Adipose tissue (tissue), 3 donors: ENCODE data around the gene TCP1. TPM values are rescaled to one million over a fixed set of nuclear protein-coding genes. Genes with fewer than 3 reads are reported as not detected.
"Not testable (repeated sequence)": the region's sequence is repeated elsewhere in the genome, so short reads cannot be mapped to it uniquely, and the experiment has no call there.

ENCODE experiments used
- H3K27ac ChIP-seq: one replicate; pipeline ENCODE4 v1.5.1; 2013; ENCODE audit warnings: low read depth, low read length
- WGBS, 3 donors: extraction: QIAGEN DNeasy Blood & Tissue Kit; methylation state at CpG; one replicate each; pipeline ENCODE4 v1.1.7; 2013; 5-methylcytosine and 5-hydroxymethylcytosine counted together
- polyA plus RNA-seq, 3 donors: library from polyadenylated mRNA; stranded (reverse); fragments of 200-250 nt; gene quantifications; one replicate each; pipeline ENCODE4 v1.2.3, GENCODE V29; 2013
- donor health status: healthy with polysubstance abuse.
- donor health status: Bipolar disorder and iron deficiency.
- donor health status: healthy.

The TCP1 gene
- polyA plus RNA-seq, 3 donors, result 70.0 to 141 (median 108) TPM

DNA sequence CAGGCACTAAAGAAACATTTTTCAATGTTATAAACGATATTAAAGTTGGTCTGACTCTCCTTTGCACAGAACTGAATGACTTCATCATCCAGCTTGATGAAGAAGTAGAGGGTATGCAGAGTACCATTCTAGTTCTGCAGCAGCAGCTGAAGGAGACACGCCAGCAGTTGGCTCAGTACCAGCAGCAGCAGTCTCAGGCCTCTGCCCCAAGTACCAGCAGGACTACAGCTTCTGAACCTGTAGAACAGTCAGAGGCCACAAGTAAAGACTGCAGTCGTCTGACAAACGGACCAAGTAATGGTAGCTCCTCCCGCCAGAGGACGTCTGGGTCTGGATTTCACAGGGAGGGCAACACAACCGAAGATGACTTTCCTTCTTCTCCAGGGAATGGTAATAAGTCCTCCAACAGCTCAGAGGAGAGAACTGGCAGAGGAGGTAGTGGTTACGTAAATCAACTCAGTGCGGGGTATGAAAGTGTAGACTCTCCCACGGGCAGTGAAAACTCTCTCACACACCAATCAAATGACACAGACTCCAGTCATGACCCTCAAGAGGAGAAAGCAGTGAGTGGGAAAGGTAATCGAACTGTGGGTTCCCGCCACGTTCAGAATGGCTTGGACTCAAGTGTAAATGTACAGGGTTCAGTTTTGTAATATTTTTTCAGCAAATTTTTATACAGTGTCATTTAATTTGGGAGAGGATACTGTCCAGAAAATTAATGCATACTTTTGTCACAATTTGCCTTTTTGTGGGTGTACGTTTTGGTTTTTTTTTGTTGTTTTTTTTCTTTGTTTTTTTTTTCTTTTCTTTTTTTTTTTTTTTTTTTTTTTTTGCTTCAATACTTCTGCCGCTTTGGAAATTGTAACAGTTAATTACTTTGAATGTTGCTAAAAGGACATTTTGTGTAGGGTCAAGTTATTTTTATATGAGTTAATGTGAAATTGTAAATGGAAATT, 34.2 kb downstream of the TCP1 start:
- WGBS, 3 donors, result 67 to 78% (median 74%) methylated on average over 15 of the region's 15 CpGs
- H3K27ac ChIP-seq, result no peak overlapping the region

DNA sequence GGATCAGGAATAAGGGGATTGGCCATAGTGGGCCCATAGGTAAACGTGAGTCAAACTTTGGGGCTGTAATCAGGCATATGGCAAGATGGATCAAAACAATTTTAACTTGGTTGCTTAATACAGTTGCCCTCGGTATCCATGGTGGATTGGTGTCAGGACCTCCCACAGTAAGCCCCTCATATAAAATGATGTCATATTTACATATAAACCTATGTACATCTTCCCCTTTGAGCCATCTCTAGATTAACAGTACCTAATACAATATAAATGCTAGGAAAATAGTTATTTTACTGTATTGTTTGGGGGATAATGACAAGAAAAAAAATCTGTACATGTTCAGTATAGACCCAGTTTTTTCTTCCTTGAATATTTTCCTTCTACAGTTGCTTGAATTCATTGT, 35.0 kb downstream of the TCP1 start:
- no peak overlapping the region for H3K27ac ChIP-seq
- 83 to 92% (median 84%) methylated on average over 2 of the region's 2 CpGs for WGBS, 3 donors

DNA sequence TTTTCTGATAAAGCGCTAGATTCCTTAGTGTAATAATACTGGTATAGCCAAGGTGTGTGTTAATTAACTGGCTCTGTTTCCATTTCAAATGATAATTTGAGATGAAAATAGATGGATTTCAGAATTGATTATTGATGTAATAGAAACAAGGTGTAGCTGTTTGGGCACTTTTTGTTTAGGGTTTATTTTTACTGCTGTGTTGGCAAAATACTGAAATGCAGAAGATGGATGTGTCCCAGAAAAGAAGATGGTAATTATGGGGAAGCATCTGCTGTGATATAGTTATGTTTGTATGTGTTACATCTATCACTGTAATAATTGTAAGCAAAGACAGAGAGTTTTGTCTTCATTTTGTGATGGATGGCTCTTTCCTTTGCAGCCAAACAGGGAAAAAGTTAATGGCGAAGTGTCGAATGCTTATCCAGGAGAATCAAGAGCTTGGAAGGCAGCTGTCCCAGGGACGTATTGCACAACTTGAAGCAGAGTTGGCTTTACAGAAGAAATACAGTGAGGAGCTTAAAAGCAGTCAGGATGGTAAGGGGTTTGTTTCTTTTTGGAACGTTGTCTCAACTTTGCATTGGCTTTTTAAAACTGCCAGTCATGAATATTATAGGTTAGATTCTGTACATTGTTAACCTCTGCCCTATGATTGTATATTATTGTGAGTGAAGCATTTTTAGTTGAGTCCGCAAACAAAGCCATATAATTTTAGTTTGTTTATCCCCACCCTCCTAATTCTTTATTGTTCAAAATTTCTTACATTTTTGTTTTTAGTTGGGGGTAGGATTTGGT, 36.1 kb downstream of the TCP1 start:
- no peak overlapping the region for H3K27ac ChIP-seq
- 75 to 83% (median 82%) methylated on average over 6 of the region's 6 CpGs for WGBS, 3 donors

DNA sequence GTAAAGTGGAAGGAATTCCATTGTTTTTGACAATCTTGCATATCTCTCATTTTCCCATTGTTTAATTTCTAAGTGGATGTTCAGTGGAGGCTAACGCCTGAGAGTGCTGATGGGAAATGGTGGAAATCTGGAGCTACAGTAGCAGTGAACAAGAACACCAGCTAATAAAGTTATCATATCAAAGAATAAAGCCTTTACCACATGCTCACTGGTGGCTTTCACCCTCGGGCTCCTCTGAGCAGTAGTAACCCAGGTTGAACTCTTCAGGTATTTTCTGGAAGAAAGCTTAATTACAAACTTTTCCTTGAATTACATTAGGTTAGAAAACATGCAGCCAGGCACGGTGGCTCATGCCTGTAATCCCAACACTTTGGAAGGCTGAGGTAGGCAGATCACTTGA, 38.0 kb downstream of the TCP1 start:
- H3K27ac ChIP-seq, result no peak overlapping the region
- WGBS, 3 donors, result 82 to 86% (median 86%) methylated on average over 3 of the region's 3 CpGs

DNA sequence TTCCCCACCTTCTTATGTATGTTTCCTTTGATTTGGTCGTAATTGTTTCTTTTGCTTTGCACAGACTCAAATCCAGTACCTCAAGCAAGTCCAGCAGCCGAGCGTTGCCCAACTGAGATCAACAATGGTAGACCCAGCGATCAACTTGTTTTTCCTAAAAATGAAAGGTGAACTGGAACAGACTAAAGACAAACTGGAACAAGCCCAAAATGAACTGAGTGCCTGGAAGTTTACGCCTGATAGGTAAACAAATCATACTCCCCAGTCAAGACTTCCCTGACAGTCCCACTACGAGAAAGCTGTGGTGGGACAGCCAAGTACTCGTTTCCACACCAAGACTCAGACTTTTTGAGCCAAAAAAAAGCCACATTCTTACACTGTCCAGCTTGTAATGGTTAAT, 41.3 kb downstream of the TCP1 start:
- WGBS, 3 donors, result 76 to 88% (median 85%) methylated on average over 7 of the region's 7 CpGs

DNA sequence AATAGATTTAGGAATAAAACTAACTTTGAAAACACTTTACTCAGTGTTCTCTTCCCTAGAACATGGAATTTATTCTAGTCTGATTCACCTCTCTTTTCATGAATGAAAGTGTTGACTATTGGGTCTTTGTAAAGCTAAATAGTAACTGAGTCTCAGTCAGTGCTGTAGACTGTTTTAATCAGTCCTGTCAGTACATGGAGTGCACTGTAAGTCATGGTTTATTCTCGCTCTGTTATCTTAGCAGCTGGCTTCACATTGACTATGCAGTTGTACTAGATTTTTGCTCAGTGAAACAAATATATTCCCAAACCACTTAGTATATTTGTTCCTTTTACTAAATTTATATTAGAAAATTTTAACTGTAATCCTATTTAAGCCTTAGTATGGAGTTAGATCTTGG, 42.6 kb downstream of the TCP1 start:
- WGBS, 3 donors, result 76 to 91% (median 91%) methylated on average over 1 of the region's 1 CpG
- H3K27ac ChIP-seq, result no peak overlapping the region

More for the DNA sequence above, 41.3 kb downstream of the TCP1 start:
- not testable (repeated sequence) for H3K27ac ChIP-seq

DNA sequence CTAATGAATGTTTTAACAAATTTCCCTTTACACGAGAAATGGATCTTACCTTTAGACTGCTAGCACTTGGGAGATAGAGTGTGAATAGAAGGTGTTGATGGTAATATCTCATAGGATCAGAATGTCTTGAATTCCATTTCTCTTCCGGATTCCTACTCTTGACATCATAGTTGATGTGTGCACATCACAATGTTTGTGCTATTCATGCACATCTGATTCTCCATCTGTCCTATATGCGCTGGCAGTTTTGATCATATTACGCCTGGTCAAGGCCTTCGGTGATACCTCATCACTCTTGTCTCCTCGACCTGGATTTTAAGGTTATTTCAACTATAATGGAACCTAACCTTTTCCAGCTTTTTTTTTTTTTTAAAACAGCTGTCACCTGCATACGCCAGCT, 44.3 kb downstream of the TCP1 start:
- 83 to 87% (median 83%) methylated on average over 7 of the region's 7 CpGs for WGBS, 3 donors
- no peak overlapping the region for H3K27ac ChIP-seq

DNA sequence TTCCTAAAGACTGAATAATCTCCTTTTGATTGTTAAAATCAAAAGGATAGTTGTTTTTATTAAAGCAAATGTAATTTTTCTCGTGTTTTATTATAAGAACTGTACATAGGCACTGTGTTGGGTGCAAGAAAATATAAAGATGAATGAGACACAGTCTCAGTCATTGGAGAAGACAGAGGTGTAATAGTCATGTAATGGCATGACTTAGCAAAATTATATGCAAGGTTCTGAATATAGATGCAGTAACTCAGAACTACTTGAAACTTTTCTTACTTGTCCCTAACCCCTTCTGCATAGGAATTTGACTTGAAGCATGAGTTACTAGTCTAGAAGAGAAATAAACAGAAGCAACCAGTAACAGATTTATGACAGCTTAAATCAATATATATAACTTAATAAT, 47.2 kb downstream of the TCP1 start:
- no peak overlapping the region for H3K27ac ChIP-seq
- WGBS, 3 donors, result 73 to 91% (median 81%) methylated on average over 1 of the region's 1 CpG

DNA sequence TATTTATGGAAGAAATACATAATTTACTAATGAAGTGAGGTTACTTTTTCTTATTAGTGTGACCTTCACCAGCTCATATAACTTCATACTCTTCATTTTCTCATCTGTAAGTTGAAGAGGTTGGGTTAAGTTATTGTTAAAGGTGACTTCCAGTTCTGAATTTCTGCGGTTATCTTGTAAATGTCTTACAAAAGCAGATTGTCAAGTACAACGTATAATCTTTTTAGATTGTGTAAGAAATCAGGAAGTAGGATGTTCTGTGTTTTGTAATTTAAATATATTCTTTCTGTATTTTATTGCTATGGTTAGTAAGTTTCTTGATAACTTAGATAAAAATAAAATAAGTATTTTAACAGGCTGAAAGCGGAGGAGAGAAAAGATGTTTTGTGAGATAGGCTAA, 50.1 kb downstream of the TCP1 start:
- H3K27ac ChIP-seq, result no peak overlapping the region
- 51 to 58% (median 56%) methylated on average over 3 of the region's 3 CpGs for WGBS, 3 donors

DNA sequence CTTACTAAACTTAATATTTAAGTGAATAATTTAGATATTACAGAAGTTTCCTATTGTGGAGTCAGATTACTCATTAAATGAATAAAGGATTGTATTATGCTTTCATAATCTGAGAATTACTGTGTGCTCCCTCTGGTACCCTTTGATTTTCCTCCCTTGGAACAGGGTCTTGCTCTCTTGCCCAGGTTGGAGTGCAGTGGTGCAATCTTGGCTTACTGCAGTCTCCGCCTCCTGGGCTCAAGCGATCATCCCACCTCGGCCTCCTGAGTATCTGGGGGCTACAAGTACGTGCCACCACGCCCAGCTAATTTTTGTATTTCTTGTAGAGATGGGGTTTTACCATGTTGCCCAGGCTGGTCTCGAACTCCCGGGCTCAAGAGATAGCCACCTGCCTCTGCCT, 52.5 kb downstream of the TCP1 start:
- 83 to 96% (median 92%) methylated on average over 7 of the region's 7 CpGs for WGBS, 3 donors
- no peak overlapping the region for H3K27ac ChIP-seq

DNA sequence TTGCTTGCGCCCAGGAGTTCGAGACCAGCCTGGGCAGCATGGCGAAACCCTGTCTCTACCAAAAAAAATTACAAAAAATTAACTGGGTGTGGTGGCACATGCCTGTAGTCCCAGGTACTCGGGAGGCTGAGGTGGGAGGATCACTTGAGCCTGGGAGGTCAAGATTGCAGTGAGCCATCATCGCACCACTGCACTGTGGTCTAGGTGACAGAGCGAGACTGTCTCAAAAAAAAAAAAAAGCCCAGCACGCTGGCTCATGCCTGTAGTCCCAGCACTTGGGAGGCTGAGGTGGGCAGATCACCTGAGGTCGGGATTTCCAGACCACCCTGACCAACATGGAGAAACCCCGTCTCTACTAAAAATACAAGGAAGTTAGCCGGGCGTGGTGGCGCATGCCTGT, 56.0 kb downstream of the TCP1 start:
- WGBS, 3 donors, result 90 to 96% (median 93%) methylated on average over 12 of the region's 12 CpGs
- H3K27ac ChIP-seq, result not testable (repeated sequence)

DNA sequence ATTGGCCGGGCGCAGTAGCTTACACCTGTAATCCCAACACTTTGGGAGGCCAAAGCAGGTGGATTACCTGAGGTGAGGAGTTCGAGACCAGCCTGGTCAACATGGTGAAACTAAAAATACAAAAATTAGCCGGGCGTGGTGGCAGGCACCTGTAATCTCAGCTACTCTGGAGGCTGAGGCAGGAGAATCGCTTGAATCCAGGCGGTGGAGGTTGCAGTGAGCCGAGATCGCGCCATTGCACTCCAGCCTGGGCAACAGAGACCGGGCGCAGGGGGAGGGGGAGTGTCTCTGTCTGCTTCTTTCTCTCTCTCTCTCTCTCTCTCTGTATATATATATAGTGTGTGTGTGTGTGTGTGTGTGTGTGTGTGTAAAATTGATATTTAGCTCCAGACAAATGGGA, 56.9 kb downstream of the TCP1 start:
- 89 to 94% (median 92%) methylated on average over 12 of the region's 12 CpGs for WGBS, 3 donors
- H3K27ac ChIP-seq, result not testable (repeated sequence)

DNA sequence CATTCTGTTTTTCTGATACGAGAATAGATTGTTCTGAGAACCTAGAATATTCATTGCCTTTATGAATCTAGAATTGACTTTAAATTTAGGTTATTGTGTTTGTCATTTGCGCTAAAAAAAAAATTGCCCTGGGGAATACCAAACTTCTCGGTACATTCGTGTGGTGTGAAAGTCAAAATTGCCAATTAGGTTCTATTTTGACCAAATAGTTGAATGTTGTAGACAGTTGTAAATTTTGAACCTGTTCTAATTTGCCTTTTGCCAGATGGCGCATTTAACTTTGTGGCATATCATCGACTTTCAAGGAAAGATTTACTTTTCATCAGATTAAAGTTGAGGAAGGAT, 59.1 kb downstream of the TCP1 start:
- WGBS, 3 donors, result 56 to 75% (median 75%) methylated on average over 6 of the region's 6 CpGs
- no peak overlapping the region for H3K27ac ChIP-seq

DNA sequence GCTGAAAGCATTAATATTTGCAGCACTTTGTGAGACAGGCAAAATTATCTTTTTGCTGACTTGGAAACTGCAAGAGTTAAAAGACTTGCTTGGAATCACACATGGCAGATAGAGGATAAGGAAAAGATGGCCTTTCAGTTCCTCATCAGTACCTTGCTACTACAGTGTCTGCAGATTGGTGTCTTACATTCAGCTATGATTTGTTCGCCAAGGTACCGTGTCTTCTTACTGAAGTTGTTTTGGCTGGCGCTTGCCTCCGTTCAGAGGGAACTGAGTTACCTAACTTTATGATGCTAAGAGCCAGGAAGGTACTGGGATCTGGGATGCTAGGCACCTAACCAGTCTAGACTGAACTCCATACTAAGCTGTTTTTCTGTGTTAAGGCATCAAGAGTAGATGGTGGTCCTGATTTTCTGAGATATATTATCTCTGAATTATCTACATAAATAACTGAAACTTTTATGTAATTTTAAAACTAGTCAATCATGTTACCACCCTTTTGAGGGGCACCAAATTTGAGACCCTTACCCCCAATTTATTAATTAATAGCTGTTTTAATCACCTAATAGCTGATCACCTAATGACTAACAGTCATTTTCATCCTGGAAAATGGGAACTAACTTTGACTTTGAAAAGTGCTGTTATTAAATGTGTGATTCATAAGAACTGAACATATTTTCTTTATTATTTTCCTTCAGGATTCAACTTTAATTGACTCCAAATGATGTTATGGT, 59.6 kb downstream of the TCP1 start:
- 18 to 29% (median 28%) methylated on average over 4 of the region's 4 CpGs for WGBS, 3 donors
- H3K27ac ChIP-seq, result no peak overlapping the region

DNA sequence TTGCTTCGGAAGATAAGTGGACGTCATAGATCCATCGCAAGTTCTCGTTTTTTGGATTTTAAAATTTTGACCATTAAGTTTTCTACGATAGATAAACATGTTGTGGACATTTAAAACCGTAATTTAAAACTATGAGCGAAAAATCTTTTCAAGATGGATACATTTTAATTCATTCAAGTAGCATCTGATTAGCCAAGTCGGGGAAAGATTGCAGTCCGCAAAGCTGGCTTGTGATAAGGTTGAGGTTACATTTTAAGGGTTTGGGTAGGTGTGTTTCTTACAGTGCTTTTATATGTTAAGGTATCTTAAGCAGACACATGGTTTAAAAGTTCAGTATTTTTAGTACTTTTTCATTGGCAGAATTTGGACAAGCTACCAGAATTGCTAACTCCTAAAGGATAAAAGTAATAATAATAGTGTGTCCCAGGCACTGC, 60.9 kb downstream of the TCP1 start:
- H3K27ac ChIP-seq, result no peak overlapping the region
- 1% methylated on average over 9 of the region's 9 CpGs for WGBS, 3 donors
